GM19328 (cell line): Measurements from ENCODE around the gene SRP68.

Source experiments
- ATAC-seq: cut with Tn5 transposase; IDR thresholded peaks from one replicate; pipeline ENCODE4 v1.9.1; 2021; ENCODE audit warnings: mild to moderate bottlenecking, moderate library complexity; ENCODE audit not compliant: unreplicated experiment

The SRP68 gene

DNA sequence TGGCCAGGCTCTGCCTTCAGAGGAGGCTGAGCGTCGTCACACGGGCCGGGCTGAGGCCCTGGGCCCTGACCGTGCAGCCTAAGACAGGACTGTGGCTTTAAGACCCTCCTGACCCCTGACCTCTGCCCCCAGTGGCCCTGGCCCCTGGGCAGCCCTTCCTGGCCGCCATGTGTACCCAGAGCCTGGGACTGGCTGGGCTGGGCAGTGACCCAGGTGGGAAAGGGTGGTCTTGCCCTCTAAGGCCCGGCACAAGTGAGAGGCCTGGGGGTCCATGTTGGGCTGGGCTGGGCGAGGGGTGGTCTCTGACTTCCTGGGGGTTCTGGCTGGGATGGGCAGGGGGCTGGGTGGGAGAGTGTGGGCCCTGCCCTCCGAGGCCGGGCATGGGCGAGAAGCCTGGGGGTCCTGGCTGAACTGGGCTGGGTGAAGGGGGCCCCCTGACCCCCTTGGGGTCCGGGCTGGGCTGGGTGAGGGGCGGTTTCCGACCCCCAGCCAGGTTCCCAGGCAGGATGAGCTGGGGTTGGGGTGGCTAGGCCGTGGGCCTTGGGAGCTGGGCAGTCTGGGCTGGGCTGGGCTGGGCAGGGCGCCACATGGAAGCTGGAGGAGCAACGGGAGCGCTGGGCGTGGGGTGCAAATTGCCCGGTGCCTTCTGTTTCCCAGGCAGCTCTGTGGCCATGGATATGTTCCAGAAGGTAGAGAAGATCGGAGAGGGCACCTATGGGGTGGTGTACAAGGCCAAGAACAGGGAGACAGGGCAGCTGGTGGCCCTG, 71.4 kb downstream of the SRP68 start, which contains the start of gene CDK3:
CDK3 (plus strand) TSS at position 101 of the 767 bp plus-strand sequence; CDS start at position 672, 571 bp downstream.
- no peak for ATAC-seq

DNA sequence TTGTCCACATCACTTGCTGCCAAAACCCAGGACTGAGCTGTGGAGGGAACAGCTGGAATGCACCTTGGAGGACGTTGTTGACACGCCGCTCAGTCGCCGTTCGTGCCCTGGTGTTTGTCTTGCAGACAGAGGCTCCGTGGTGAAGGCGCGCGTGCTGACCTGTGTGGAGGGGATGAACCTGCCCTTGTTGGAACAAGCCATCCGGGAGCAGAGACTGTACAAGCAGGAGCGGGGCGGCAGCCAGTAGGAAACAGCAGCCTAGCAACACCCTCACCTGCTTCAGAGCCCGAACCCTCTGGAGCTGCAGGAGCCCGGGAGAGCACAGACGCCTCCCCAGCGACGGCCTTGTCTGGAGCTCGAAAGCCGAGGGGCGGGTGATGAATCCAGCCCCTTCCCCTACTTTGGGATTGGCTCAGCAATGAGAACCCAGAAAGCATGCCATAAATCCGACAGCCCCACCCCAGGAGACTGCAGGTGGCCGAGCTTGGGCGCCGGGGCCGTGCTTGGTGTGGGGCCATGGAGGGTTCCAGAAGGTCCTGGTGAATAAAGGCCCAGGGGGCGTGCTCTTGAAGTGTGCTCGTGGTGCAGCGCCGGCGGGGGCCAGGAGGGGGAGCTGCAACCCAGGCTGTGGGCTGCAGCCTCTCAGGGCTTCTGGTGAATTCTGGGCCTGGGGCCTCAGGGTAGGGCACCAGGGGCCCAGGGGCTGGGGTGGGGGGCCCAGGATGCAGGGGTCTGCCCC, 72.1 kb downstream of the SRP68 start:
- ATAC-seq, result no peak

DNA sequence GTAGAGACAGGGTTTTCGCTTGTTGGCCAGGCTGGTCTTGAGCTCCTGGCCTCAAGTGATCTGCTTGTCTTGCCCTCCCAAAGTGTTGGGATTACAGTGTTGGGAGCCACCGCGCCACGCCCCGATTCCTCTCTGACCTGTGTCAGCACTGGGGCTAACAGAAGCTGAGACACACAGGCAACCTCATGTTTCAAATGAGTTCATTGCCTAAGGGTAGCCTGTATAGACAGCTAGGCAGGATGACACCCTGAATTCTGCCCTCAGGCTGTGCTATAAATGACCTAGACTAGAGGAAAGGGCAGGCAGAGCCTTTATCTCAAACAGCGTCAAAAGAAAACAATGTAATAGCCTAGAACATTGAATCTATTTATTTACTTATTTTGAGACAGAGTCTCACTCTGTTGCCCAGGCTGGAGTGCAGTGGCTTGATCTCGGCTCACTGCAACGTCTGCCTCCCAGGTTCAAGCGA, 74.0 kb downstream of the SRP68 start:
- no peak for ATAC-seq

DNA sequence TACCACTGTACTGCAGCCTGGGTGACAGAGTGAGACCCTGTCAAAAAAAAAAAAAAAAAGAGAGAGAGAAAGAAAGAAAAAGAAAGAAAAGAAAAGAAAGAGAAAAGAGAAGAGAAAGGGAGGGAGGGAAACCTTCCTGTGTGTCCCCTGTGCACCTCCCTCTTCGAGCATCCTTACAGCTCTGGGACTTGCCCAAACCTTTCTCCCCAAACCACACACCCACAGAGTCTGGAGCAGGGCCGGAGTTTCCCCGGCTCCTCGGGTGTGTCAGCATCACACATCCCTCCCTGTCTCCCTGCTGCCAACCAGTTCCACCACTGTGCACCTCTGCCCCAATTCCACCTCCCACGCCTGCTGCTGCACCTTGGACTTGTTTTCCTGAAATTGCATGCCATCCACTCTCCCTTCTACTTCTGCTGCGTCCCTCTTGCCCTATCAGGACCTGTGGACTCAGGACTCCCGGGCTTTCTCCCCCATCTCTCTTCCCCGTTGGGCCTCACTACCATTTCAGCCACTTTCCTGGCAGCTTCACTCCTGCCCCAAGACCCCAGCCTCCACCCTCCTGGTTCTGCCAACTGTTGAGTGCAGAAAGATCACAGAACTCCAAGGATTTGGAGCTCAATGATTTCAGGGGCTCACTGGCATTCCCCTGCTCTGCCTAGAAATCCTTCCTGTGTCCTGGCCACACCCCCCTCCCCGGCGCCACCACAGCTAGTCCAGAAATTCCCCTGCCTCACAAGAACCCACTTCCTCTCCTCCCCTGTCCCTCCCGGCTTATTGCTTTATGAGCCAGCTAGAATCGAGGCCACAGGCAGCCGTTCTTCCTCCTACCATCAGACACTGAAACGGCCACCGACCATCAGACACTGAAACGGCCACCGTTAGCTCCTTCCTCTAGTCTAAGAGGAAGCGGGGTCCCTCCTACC, 75.4 kb downstream of the SRP68 start:
- no peak for ATAC-seq

DNA sequence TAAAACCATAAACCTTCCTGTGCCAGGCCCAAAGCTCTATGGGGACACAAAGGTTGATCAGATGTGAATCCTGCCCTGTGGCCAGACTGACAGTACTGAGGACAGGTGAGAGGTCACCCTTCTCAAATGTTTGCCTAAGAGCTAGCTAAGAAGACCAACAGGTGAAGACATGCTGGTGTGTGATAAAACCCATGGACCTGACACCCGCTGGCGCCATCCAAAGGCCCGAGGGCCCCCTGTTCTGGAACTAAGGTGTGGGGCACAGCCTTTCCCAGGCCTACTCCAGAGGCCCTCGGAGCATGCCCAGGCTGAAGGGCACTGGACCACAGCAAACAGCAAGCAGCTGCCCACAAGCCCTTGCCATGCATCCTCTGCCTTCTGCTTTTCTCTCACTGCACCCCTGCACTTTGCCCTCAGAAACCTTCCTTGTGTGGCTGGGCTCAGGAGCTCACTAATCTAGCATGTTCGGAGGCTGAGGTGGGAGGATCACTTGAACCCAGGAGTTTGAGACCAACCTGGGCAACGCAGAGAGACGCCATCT, 76.9 kb downstream of the SRP68 start:
- no peak for ATAC-seq

DNA sequence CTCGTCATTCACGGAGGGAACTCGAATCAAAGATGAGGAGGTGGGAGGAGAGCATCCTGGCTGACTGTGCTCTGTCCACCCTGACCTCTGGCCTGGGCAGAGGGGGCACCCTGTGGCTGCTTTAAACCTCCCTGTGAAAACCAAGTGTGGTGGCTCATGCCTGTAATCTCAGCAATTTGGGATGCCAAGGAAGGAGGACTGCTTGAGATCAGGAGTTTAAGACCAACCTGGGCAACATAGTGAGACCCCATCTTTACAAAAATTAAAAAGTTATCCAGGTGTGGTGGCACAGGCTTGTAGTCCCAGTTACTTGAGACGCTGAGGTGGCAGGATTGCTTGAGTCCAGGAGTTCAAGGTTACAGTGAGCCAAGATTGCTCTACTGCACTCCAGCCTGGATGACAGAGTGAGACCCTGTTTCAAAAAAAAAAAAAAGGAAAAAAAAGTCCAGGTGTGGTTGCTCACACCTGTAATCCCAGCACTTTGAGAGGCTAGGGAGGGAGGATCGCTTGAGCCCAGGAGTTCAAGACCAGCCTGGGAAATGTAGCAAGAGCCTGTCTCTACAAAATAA, 77.4 kb downstream of the SRP68 start:
- no peak for ATAC-seq

DNA sequence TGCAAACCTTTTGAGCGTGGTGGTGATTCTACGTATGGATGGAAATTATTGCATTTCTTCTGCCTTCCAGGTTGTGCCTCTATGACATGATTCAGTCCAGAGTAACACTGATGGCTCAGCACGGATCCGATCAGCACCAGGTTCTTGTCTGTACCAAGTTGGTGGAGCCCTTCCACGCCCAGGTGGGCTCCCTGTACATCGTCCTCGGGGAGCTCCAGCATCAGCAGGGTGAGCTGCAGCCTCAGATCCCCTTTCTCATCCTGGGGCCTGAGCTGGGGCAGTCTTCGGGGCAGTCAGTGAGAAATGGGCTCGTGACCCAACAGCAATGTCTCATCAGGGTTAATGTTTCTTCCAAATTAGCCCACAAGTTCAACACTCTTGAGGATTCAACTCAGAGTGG, 80.9 kb downstream of the SRP68 start:
- no peak for ATAC-seq
